Measurements from ENCODE around the gene VMP1. TPM values are rescaled to one million over a fixed set of nuclear protein-coding genes. Genes with fewer than 3 reads are reported as not detected.
"Not testable (repeated sequence)": the region's sequence is repeated elsewhere in the genome, so short reads cannot be mapped to it uniquely, and the experiment has no call there.

VMP1 gene
- total and polyA plus RNA-seq, 12 donors = 20.5 to 98.9 (median 50.6) TPM

GRCh38 chr17:59827721-59828477, 120.4 kb downstream of the VMP1 start:
- intact Hi-C loops (cut with DNase I) = loop anchor here in 2 of 10 donors (5.0 kb wide), 1 partner anchor 41 kb away; no protein-coding TSS in a partner anchor
- Histone ChIP-seq H3K27ac (peak overlapping the region in 7 of 10 donors; percentile 55 to 90 (median 74)), H3K9me3 (no peaks in the 10 kb centered on the region), H3K4me1 (peaks cover 0 to 84% (median 24%) of the 10 kb centered on the region in 9 donors), H3K36me3 (peaks cover 0 to 4% (median 0%) of the 10 kb centered on the region in 9 donors), H3K27me3 (no peaks in the 10 kb centered on the region), H3K4me3 (no peak overlapping the region)
- TF ChIP-seq, protein P1, sequence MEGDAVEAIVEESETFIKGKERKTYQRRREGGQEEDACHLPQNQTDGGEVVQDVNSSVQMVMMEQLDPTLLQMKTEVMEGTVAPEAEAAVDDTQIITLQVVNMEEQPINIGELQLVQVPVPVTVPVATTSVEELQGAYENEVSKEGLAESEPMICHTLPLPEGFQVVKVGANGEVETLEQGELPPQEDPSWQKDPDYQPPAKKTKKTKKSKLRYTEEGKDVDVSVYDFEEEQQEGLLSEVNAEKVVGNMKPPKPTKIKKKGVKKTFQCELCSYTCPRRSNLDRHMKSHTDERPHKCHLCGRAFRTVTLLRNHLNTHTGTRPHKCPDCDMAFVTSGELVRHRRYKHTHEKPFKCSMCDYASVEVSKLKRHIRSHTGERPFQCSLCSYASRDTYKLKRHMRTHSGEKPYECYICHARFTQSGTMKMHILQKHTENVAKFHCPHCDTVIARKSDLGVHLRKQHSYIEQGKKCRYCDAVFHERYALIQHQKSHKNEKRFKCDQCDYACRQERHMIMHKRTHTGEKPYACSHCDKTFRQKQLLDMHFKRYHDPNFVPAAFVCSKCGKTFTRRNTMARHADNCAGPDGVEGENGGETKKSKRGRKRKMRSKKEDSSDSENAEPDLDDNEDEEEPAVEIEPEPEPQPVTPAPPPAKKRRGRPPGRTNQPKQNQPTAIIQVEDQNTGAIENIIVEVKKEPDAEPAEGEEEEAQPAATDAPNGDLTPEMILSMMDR (IDR thresholded peaks at IDR 0.05) = no peak
- ATAC-seq (no peak), DNase-seq (no peak)
- WGBS, 2 donors = 91 to 92% methylated on average over 5 of the region's 5 CpGs

GRCh38 chr17:59828478-59828760, 121.0 kb downstream of the VMP1 start:
- ATAC-seq (no peak), DNase-seq (no peak)
- Histone ChIP-seq H3K36me3 (no peaks in the 10 kb centered on the region), H3K4me1 (peaks cover 0 to 89% (median 24%) of the 10 kb centered on the region in 9 donors), H3K27ac (peak overlapping the region in 8 of 10 donors; percentile 19 to 90 (median 68)), H3K9me3 (no peaks in the 10 kb centered on the region), H3K27me3 (no peaks in the 10 kb centered on the region), H3K4me3 (peak overlapping the region in 1 of 10 donors; percentile 21)
- 68 to 77% methylated on average over 2 of the region's 2 CpGs for WGBS, 2 donors
- TF ChIP-seq, protein P1 (IDR thresholded peaks at IDR 0.05) = no peak
- intact Hi-C loops (cut with DNase I) = loop anchor here in 2 of 10 donors (5.0 kb wide), 1 partner anchor 41 kb away; no protein-coding TSS in a partner anchor

DNA sequence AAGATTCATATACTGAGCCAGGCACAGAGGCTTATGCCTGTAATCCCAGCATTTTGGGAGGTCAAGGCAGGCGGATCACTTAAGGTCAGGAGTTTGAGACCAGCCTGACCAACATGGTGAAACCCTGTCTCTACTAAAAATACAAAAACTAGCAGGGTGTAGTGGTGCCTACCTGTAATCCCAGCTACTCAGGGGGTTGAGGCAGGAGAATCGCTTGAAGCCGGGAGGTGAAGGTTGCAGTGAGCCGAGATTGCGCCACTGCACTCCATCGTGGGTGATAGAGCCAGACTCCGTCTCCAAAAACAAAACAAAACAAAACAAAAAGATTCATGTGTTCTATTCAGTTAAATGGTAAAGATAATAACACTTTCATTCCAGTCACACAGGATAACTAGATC, 121.4 kb downstream of the VMP1 start:
- H3K4me1 ChIP-seq = peaks cover 0 to 92% (median 24%) of the 10 kb centered on the region in 9 donors
- WGBS, 2 donors = 60 to 68% methylated on average over 7 of the region's 7 CpGs
- not testable (repeated sequence) for H3K9me3 ChIP-seq, H3K36me3 ChIP-seq, H3K27me3 ChIP-seq, DNase-seq
- intact Hi-C loops (cut with DNase I) = loop anchor here in 2 of 10 donors (5.0 kb wide), 1 partner anchor 42 kb away; no protein-coding TSS in a partner anchor
- H3K4me3 ChIP-seq = peak overlapping the region in 2 of 10 donors; percentile 13 to 21
- peak in 2 of 8 donors; percentile 1 to 7 for ATAC-seq
- peak overlapping the region in 9 of 10 donors; percentile 19 to 90 (median 61) for H3K27ac ChIP-seq

- H3K4me3 ChIP-seq = peak overlapping the region in 2 of 10 donors; percentile 13 to 34
- WGBS, 2 donors = 21 to 24% methylated on average over 4 of the region's 4 CpGs
- H3K27ac ChIP-seq = peak overlapping the region in 8 of 10 donors; percentile 55 to 90 (median 68)
- no peaks in the 10 kb centered on the region for H3K36me3 ChIP-seq
- peak in 1 of 2 donors; percentile 54 for DNase-seq
- intact Hi-C loops (cut with DNase I) = loop anchor here in 3 of 10 donors (5.0 to 10.0 kb wide), 2 partner anchors 42 to 45 kb away; no protein-coding TSS in a partner anchor
- peak; percentile 73 to 92 (median 80) for ATAC-seq
- H3K4me1 ChIP-seq = peaks cover 0 to 92% (median 24%) of the 10 kb centered on the region in 9 donors
- H3K9me3 ChIP-seq = no peaks in the 10 kb centered on the region
- TF ChIP-seq, protein P1 (IDR thresholded peaks at IDR 0.05) = no peak
- H3K27me3 ChIP-seq = no peaks in the 10 kb centered on the region
These were observed 122.0 kb downstream of the VMP1 start for GRCh38 chr17:59829217-59830006.
